Astrocyte (in vitro differentiated cells and primary cell): ENCODE data around the gene RAE1.

Experiments used
- CTCF ChIP-seq: IDR thresholded peaks from 2 replicates; pipeline ENCODE4 v1.5.1; 2011; ENCODE audit warnings: low read depth, mild to moderate bottlenecking, inconsistent platforms, low read length, moderate library complexity; ENCODE audit not compliant: insufficient read depth
- EZH2 ChIP-seq: IDR thresholded peaks from 2 replicates; pipeline ENCODE4 v1.6.1; 2012; ENCODE audit warnings: mild to moderate bottlenecking, low read length, inconsistent platforms; ENCODE audit not compliant: insufficient read depth

- TF ChIP-seq CTCF (no peak), EZH2 (no peak)
Observed at GRCh38 chr20:57396212-57396983, 45.3 kb downstream of the RAE1 start.
